Adipocyte (in vitro differentiated cells): ENCODE data around the gene ZMYND10.

Experiments used
- DNase-seq: peaks from one replicate; pipeline ENCODE4 v3.0.0-alpha.2; 2015; ENCODE audit warnings: low read depth
- H3K27me3 ChIP-seq: replicated peaks from 2 replicates; pipeline ENCODE4 v1.7.0; 2013; ENCODE audit warnings: mild to moderate bottlenecking, low read length, moderate library complexity; ENCODE audit not compliant: control insufficient read depth, insufficient read depth
- H3K36me3 ChIP-seq: 2 replicates; pipeline ENCODE4 v1.7.0; 2013; ENCODE audit warnings: low read length, mild to moderate bottlenecking, moderate library complexity; ENCODE audit not compliant: control insufficient read depth, insufficient read depth, severe bottlenecking
- H3K4me1 ChIP-seq: 2 replicates; pipeline ENCODE4 v1.7.0; 2013; ENCODE audit warnings: mild to moderate bottlenecking, low read length, moderate library complexity; ENCODE audit not compliant: control insufficient read depth, insufficient read depth
- H3K4me3 ChIP-seq: 2 replicates; pipeline ENCODE4 v1.7.0; 2013; ENCODE audit warnings: mild to moderate bottlenecking, low read length, moderate library complexity
- H3K9ac ChIP-seq: 2 replicates; pipeline ENCODE4 v1.7.0; 2013; ENCODE audit warnings: mild to moderate bottlenecking, low read length, moderate library complexity
- H3K9me3 ChIP-seq: 2 replicates; pipeline ENCODE4 v1.7.0; 2013; ENCODE audit warnings: mild to moderate bottlenecking, low read length, moderate library complexity; ENCODE audit not compliant: control insufficient read depth

ZMYND10 gene

GRCh38 chr3:50380405-50381085, 35.0 kb upstream of the ZMYND10 start:
- Histone ChIP-seq H3K9me3 (no peaks in the 10 kb centered on the region), H3K4me1 (no peaks in the 10 kb centered on the region), H3K4me3 (no peak overlapping the region), H3K27me3 (peaks cover 28% of the 10 kb centered on the region), H3K36me3 (no peaks in the 10 kb centered on the region), H3K9ac (no peak overlapping the region)
- no peak for DNase-seq

DNA sequence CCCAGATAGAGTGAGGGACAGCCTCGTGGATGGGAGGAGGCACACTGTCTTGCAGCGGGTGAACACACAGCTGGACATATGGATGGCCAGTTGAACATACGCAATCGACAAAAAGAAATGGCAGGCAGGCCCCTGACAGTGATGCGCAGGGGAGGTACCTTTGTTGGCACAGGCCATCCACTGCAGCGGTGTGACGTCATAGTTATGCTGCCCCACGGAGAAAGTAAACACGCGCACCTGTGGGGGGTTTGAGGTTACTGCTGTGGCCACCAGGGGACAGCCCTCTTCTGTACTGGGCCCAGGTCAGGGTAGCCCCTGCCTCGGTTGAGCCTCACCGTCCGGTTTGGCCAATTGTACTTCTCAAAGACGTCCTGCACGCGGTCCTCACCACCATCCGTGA, 33.2 kb upstream of the ZMYND10 start:
- Histone ChIP-seq H3K27me3 (peaks cover 24% of the 10 kb centered on the region), H3K36me3 (no peaks in the 10 kb centered on the region), H3K4me1 (no peaks in the 10 kb centered on the region), H3K4me3 (no peak overlapping the region), H3K9me3 (no peaks in the 10 kb centered on the region), H3K9ac (no peak overlapping the region)
- no peak for DNase-seq

DNA sequence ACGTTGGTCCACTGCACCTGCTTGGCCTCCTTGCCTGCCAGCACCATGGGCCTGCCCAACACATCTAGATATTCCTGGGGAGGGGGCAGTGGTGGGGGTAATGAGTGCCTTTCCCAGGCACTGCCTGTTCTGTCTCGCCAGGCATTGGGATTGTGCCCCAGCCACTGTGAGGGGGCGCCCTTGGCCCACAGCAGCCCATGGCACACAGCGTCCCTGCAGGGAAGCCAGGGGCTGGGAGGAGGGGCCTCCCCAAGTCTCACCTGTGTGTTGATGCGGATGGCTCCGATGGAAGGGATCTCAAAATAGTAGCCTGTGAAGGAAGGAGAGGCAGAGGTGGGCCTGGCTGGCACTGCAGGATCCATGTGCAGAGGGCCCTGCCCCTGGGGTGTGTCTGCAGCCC, 32.5 kb upstream of the ZMYND10 start:
- Histone ChIP-seq H3K4me1 (no peaks in the 10 kb centered on the region), H3K27me3 (peaks cover 24% of the 10 kb centered on the region), H3K36me3 (no peaks in the 10 kb centered on the region), H3K9me3 (no peaks in the 10 kb centered on the region), H3K4me3 (no peak overlapping the region), H3K9ac (no peak overlapping the region)
- no peak for DNase-seq

GRCh38 chr3:50375258-50375931, 29.9 kb upstream of the ZMYND10 start:
- H3K9me3 ChIP-seq: no peaks in the 10 kb centered on the region
- DNase-seq: no peak
- peaks cover 37% of the 10 kb centered on the region for H3K27me3 ChIP-seq
- no peak overlapping the region for H3K4me3 ChIP-seq
- H3K9ac ChIP-seq: no peak overlapping the region
- H3K36me3 ChIP-seq: no peaks in the 10 kb centered on the region
- H3K4me1 ChIP-seq: no peaks in the 10 kb centered on the region

DNA sequence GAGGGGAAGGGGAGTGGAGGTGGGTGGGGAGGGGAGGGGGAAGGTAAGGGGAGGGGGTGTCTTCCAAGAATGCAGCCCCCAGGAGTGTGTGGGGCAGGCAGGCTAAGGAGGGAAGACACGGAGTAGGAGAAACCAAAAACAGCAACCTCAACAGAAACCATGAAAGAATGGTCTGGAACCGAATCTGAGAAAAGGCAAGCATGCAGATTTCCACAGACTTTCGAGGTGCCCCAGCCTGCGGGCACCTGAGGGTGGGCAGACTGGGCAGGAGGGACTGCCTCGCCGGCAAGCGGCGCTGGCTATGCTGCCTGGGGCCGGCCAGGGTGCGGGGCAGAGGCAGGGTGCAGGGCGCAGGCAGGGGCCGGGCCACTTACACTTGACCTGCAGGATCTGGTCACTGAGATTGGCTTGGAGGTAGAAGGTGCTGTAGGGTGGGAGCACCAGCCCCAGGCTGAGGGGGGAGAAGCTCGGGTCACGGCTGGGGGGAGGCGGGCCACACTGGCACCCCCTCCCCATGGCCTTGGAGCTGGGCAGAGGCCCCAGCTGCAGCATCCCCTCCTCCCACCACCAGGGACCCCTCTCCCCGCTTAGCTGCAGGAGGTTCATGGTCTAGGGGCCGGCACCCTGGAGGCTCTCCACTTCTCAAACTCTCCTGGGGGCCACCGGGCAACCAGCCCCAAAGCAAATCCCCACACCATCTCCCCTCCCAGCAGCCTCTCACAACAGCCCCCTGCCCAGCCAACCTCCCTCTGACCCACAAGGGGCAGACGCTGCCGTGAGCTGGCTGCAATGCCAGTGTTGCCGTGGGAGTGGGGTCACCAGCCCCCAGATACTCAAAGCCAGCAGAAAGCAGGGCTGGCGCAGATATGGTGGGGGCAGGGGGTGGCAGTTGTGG, 29.1 kb upstream of the ZMYND10 start:
- Histone ChIP-seq H3K4me3 (no peak overlapping the region), H3K4me1 (no peaks in the 10 kb centered on the region), H3K27me3 (peaks cover 38% of the 10 kb centered on the region), H3K9ac (no peak overlapping the region), H3K36me3 (no peaks in the 10 kb centered on the region), H3K9me3 (no peaks in the 10 kb centered on the region)
- no peak for DNase-seq

- Histone ChIP-seq H3K27me3 (peaks cover 42% of the 10 kb centered on the region), H3K9ac (no peak overlapping the region), H3K4me3 (no peak overlapping the region), H3K36me3 (no peaks in the 10 kb centered on the region), H3K4me1 (no peaks in the 10 kb centered on the region), H3K9me3 (no peaks in the 10 kb centered on the region)
- no peak for DNase-seq
Observed at GRCh38 chr3:50373146-50374051, 27.9 kb upstream of the ZMYND10 start.

GRCh38 chr3:50372349-50372748, 26.8 kb upstream of the ZMYND10 start:
- Histone ChIP-seq H3K36me3 (no peaks in the 10 kb centered on the region), H3K27me3 (peaks cover 40% of the 10 kb centered on the region), H3K4me1 (no peaks in the 10 kb centered on the region), H3K4me3 (no peak overlapping the region), H3K9ac (no peak overlapping the region), H3K9me3 (no peaks in the 10 kb centered on the region)
- no peak for DNase-seq

GRCh38 chr3:50371133-50371685, 25.7 kb upstream of the ZMYND10 start:
- Histone ChIP-seq H3K9ac (no peak overlapping the region), H3K4me1 (no peaks in the 10 kb centered on the region), H3K9me3 (no peaks in the 10 kb centered on the region), H3K4me3 (no peak overlapping the region), H3K36me3 (no peaks in the 10 kb centered on the region), H3K27me3 (peaks cover 46% of the 10 kb centered on the region)
- no peak for DNase-seq

- Histone ChIP-seq H3K9me3 (no peaks in the 10 kb centered on the region), H3K9ac (no peak overlapping the region), H3K36me3 (no peaks in the 10 kb centered on the region), H3K4me1 (no peaks in the 10 kb centered on the region), H3K27me3 (peaks cover 46% of the 10 kb centered on the region), H3K4me3 (no peak overlapping the region)
- peak; percentile 47 for DNase-seq
Observed at GRCh38 chr3:50370594-50370993, 25.1 kb upstream of the ZMYND10 start.

DNA sequence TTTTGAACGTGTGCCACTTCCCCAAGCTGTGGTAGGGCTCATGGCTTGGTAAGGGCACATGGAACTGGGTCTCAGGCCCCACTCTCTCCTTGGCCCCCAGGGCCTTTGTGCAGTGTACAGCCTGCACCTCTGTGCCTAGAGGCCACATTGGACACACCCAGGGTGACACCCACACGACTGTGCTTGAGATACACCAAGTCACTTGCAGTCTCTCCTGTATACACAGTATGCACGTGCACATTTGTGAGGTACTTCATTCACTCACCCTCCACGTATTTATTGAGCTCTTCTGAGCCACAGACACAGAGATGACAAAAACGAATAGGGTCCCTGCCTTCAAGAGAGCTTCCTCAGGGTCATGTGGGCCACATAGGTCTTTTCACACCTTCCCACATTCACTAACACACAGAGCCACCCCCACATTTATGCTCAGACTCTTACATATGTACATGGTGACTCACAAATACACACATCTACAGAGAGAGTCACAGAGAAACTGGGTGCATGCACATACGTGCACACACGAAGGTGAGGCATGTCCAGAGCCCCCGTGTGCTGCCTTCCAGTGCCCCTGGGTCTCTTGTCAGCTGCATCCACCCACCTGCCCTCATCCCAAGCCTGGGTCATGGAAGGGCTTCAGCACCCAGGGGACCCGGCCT, 23.6 kb upstream of the ZMYND10 start:
- DNase-seq: no peak
- peaks cover 2% of the 10 kb centered on the region for H3K4me1 ChIP-seq
- no peaks in the 10 kb centered on the region for H3K36me3 ChIP-seq
- H3K9me3 ChIP-seq: no peaks in the 10 kb centered on the region
- H3K27me3 ChIP-seq: peaks cover 48% of the 10 kb centered on the region
- H3K4me3 ChIP-seq: no peak overlapping the region
- H3K9ac ChIP-seq: no peak overlapping the region
